Measurements from ENCODE around the gene LYST.
"Not testable (repeated sequence)": the region's sequence is repeated elsewhere in the genome, so short reads cannot be mapped to it uniquely, and the experiment has no call there.

The LYST gene

GRCh38 chr1:235625340-235625739 is 241.4 kb downstream of the LYST start:
- TF ChIP-seq CTCF (IDR thresholded peaks at IDR 0.05; ENCODE audit: borderline replicate concordance, insufficient read depth, low read depth, low read length) = no peak

GRCh38 chr1:235624721-235625333 is 241.9 kb downstream of the LYST start:
- no peak overlapping the region for H3K4me3 ChIP-seq (ENCODE audit: low read depth, low read length)
- TF ChIP-seq CTCF (IDR thresholded peaks at IDR 0.05; ENCODE audit: borderline replicate concordance, insufficient read depth, low read depth, low read length) = no peak

More at GRCh38 chr1:235625340-235625739, 241.4 kb downstream of the LYST start:
- no peak overlapping the region for H3K4me3 ChIP-seq (ENCODE audit: low read depth, low read length)

GRCh38 chr1:235622936-235623779 is 243.5 kb downstream of the LYST start:
- H3K4me3 ChIP-seq (ENCODE audit: low read depth, low read length) = no peak overlapping the region
- TF ChIP-seq CTCF (IDR thresholded peaks at IDR 0.05; ENCODE audit: borderline replicate concordance, insufficient read depth, low read depth, low read length) = no peak

GRCh38 chr1:235619149-235619548 is 247.6 kb downstream of the LYST start:
- H3K4me3 ChIP-seq (ENCODE audit: low read depth, low read length) = not testable (repeated sequence)

DNA sequence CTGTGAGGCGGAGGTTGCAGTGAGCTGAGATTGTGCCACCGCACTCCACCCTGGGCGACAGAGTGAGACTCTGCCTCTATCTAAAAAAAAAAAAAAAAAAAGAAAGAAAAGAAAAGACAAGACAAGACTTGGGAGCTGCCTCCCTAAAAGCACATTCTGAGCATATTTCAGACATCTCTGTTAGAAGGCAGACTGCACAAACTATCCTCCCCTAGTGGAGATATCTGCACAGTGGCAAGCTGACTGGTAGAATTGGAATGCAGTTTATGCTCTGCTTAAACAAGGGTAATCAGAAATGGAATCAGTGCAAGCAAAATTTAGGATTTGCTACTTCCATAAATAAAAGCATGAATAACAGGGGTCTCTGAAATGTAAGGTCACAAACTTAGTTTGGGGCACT is 248.9 kb downstream of the LYST start:
- TF ChIP-seq CTCF (IDR thresholded peaks at IDR 0.05; ENCODE audit: borderline replicate concordance, insufficient read depth, low read depth, low read length) = no peak
- H3K4me3 ChIP-seq (ENCODE audit: low read depth, low read length) = no peak overlapping the region

DNA sequence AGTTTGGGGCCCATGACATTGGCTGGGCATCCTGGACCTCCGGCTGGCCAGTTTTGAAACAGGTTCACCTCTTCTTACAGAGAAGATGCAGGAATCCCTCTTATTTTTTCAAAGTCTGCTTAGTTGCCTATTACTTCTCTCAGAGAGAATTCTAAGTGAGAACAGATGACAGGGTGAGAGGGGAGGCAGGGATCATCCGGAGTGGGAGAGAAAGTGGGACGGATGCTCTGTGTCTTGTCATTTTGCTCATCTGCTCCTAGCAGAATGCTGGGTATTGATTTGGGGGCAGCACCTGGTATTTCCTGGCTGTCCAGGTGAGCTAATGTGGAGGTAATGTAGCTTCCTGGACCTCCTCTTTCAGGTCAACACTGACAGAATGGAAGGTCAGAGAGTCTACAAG is 249.6 kb downstream of the LYST start:
- TF ChIP-seq CTCF (IDR thresholded peaks at IDR 0.05; ENCODE audit: borderline replicate concordance, insufficient read depth, low read depth, low read length) = no peak
- no peak overlapping the region for H3K4me3 ChIP-seq (ENCODE audit: low read depth, low read length)

DNA sequence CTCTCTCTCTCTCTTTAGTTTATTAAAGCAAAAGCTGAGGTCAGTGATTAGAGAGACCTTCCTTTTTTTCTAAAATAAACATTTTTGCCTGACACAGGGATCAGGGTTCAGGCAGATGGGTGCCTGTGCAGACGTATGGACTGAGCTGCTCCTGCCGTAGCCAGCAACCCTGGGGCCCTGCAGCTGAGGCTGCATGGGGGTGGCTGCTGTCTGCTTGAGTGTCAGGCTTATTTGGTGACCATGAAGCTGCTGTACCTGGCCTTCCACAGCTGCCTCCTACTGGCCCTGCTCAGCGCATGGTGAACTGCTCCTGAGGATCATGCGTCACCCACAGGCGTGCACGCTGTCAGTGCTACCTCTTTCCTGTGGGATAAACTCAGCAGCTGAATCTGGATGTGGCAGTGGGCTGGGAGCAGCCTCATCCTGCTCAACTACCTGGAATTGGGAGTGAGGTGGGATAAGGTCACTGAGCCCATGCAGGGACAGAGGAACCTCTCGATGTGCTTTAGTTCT is 252.2 kb downstream of the LYST start:
- H3K4me3 ChIP-seq (ENCODE audit: low read depth, low read length) = no peak overlapping the region
- TF ChIP-seq CTCF (IDR thresholded peaks at IDR 0.05; ENCODE audit: borderline replicate concordance, insufficient read depth, low read depth, low read length) = no peak

Data from GM12875 (cell line).